Naive thymus-derived CD4-positive, alpha-beta T cell (primary cell): Measurements from ENCODE around the gene SRGAP2C. TPM values are rescaled to one million over a fixed set of nuclear protein-coding genes. Genes with fewer than 3 reads are reported as not detected.
"Not testable (repeated sequence)": the region's sequence is repeated elsewhere in the genome, so short reads cannot be mapped to it uniquely, and the experiment has no call there.

Experiments used
- ATAC-seq: fragments of 150-1000 bp; cut with Tn5 transposase; 2 replicates; pipeline ENCODE4 v1.10.0; 2021; ENCODE audit warnings: mild to moderate bottlenecking, moderate library complexity
- CTCF ChIA-PET: fragments of 350-600 bp; sonication (Branson Sonifier 250); formaldehyde crosslinking; loops from one replicate; lab custom pipeline; 2021; ENCODE audit warnings: antibody characterized with exemption; lab: Charles Lee
- POLR2A ChIA-PET: fragments of 350-600 bp; sonication (Branson Sonifier 250); formaldehyde crosslinking; loops from one replicate; lab custom pipeline; 2021; ENCODE audit warnings: antibody characterized with exemption, inconsistent platforms; lab: Charles Lee
- DNase-seq, 9 donors: peaks; one replicate each; pipeline versions ENCODE4 v3.0.0 to v3.0.0-alpha.2; 2020 to 2022; ENCODE audit warnings: mixed read lengths in 1 of 9
- H3K27ac ChIP-seq: one replicate; pipeline ENCODE4 v1.7.0; 2013; ENCODE audit warnings: mild to moderate bottlenecking, low read depth, low read length, moderate library complexity
- H3K27me3 ChIP-seq, 2 donors: one replicate each; pipeline ENCODE4 v1.7.0; 2013; ENCODE audit warnings: low read length in 2 of 2, mild to moderate bottlenecking in 2 of 2, moderate library complexity in 2 of 2; ENCODE audit not compliant: control insufficient read depth in 2 of 2, insufficient read depth in 2 of 2
- H3K36me3 ChIP-seq, 3 experiments: 1 replicate in 2 of 3; 2 replicates in 1 of 3; pipeline ENCODE4 v1.7.0; 2013; ENCODE audit warnings: low read length in 3 of 3, mild to moderate bottlenecking in 3 of 3, moderate library complexity in 1 of 3; ENCODE audit not compliant: insufficient read depth in 3 of 3, control insufficient read depth in 2 of 3
- H3K4me1 ChIP-seq, 2 donors: one replicate each; pipeline ENCODE4 v1.7.0; 2013; ENCODE audit warnings: low read length in 2 of 2, mild to moderate bottlenecking in 2 of 2, moderate library complexity in 1 of 2; ENCODE audit not compliant: control insufficient read depth in 2 of 2, insufficient read depth in 2 of 2
- H3K4me3 ChIP-seq: 2 replicates; pipeline ENCODE4 v1.7.0; 2013; ENCODE audit warnings: mild to moderate bottlenecking, low read length
- H3K9me3 ChIP-seq, 3 experiments: 1 replicate in 2 of 3; 2 replicates in 1 of 3; pipeline ENCODE4 v1.7.0; 2013; ENCODE audit warnings: low read length in 3 of 3; ENCODE audit not compliant: control insufficient read depth in 2 of 3
- H3K27ac Mint-ChIP-seq, 9 donors: one replicate each; pipeline ENCODE4 v1.8.0; 2020 to 2022; ENCODE audit warnings: mixed read lengths in 9 of 9, mild to moderate bottlenecking in 8 of 9, moderate library complexity in 5 of 9, inconsistent platforms in 2 of 9
- H3K27me3 Mint-ChIP-seq, 5 donors: one replicate each; pipeline ENCODE4 v1.8.0; 2021 to 2022; ENCODE audit warnings: mixed read lengths in 5 of 5, mild to moderate bottlenecking in 1 of 5
- H3K36me3 Mint-ChIP-seq, 5 donors: one replicate each; pipeline ENCODE4 v1.8.0; 2020 to 2022; ENCODE audit warnings: mixed read lengths in 5 of 5, mild to moderate bottlenecking in 3 of 5, inconsistent platforms in 1 of 5
- H3K4me1 Mint-ChIP-seq, 7 donors: one replicate each; pipeline ENCODE4 v1.8.0; 2020 to 2022; ENCODE audit warnings: mixed read lengths in 7 of 7, mild to moderate bottlenecking in 3 of 7, inconsistent platforms in 1 of 7
- H3K4me3 Mint-ChIP-seq, 10 donors: one replicate each; pipeline ENCODE4 v1.8.0; 2020 to 2022; ENCODE audit warnings: mild to moderate bottlenecking in 10 of 10, mixed read lengths in 10 of 10, moderate library complexity in 6 of 10, inconsistent platforms in 2 of 10
- H3K9me3 Mint-ChIP-seq, 11 donors: one replicate each; pipeline ENCODE4 v1.8.0; 2020 to 2022; ENCODE audit warnings: mixed read lengths in 11 of 11, mild to moderate bottlenecking in 4 of 11, inconsistent platforms in 1 of 11, moderate library complexity in 1 of 11
- intact Hi-C, 2 donors: fragments of 100-400 bp; cut with micrococcal nuclease; formaldehyde crosslinking; loops; one replicate each; pipeline ENCODE4 v1.15.1; 2023
- polyA plus RNA-seq, 2 donors: library from polyadenylated mRNA; unstranded; fragments of 300-500 nt; fragmentation: Illumina TruSeq; gene quantifications; one replicate each; pipeline ENCODE4 v1.2.3, GENCODE V29; 2021
- total RNA-seq, 6 experiments: library from RNA in 5 of 6; stranded (reverse) in 5 of 6; gene quantifications; 1 replicate in 5 of 6; 2 replicates in 1 of 6; pipeline ENCODE4 v1.2.3 and lab custom pipeline; 2021 to 2026

Gene SRGAP2C
- total RNA-seq: 10 to 100 TPM in 4 of 5 experiments, 1 to 10 TPM in 1; 6.8 to 43.4 (median 22.9) TPM
- polyA plus RNA-seq: 1 to 10 TPM; 1.2 to 1.8 TPM
- total RNA-seq (lab: John Stamatoyannopoulos, UW): 6.6 reads per million, percentile 28 among the genes with 10 or more reads in this experiment

GRCh38 chr1:121184290-121185127, at the start of gene SRGAP2C, which contains the start of gene FAM72B:
Gene SRGAP2C, plus strand, starts transcription at chr1:121184975. Its CDS starts 2,472 bp downstream, at chr1:121187447.
Gene FAM72B, minus strand, starts transcription at chr1:121184340. Its CDS starts 851 bp downstream, at chr1:121183489.
- H3K9me3 Mint-ChIP-seq, H3K27me3 Mint-ChIP-seq, H3K9me3 ChIP-seq, H3K4me1 Mint-ChIP-seq, H3K27me3 ChIP-seq, CTCF ChIA-PET, POLR2A ChIA-PET, H3K36me3 Mint-ChIP-seq, H3K4me1 ChIP-seq, H3K36me3 ChIP-seq: not testable (repeated sequence)
- intact Hi-C loops: loop anchor here in 1 of 2 donors (10.0 kb wide), 1 partner anchor 330 kb away; no protein-coding TSS in a partner anchor
- peak within 1 kb of the TSS; percentile 21 for H3K27ac ChIP-seq
- H3K4me3 ChIP-seq: peak within 1 kb of the TSS; percentile 27
- peak; percentile 67 to 99 (median 97) for DNase-seq
- peak within 1 kb of the TSS; percentile 84 to 97 (median 92) for H3K4me3 Mint-ChIP-seq
- peak; percentile 88 for ATAC-seq
- peak within 1 kb of the TSS; percentile 55 to 94 (median 86) for H3K27ac Mint-ChIP-seq

GRCh38 chr1:121140393-121140792, 44.4 kb upstream of the SRGAP2C start:
- H3K27me3 ChIP-seq, DNase-seq, H3K27ac Mint-ChIP-seq, H3K27ac ChIP-seq, H3K36me3 ChIP-seq, CTCF ChIA-PET, H3K36me3 Mint-ChIP-seq, H3K27me3 Mint-ChIP-seq, H3K4me3 Mint-ChIP-seq, H3K4me1 Mint-ChIP-seq, H3K9me3 Mint-ChIP-seq, POLR2A ChIA-PET, H3K9me3 ChIP-seq, ATAC-seq, intact Hi-C loops, H3K4me3 ChIP-seq, H3K4me1 ChIP-seq: not testable (repeated sequence)

- not testable (repeated sequence) for H3K27ac Mint-ChIP-seq
- peak; percentile 66 for ATAC-seq
Measured at GRCh38 chr1:121148489-121149190, 36.1 kb upstream of the SRGAP2C start.

GRCh38 chr1:121151294-121151693, 33.5 kb upstream of the SRGAP2C start:
- DNase-seq, H3K4me3 Mint-ChIP-seq, H3K36me3 Mint-ChIP-seq, H3K4me1 ChIP-seq, H3K27me3 ChIP-seq, H3K27ac Mint-ChIP-seq, intact Hi-C loops, H3K27me3 Mint-ChIP-seq, H3K36me3 ChIP-seq, H3K27ac ChIP-seq, H3K9me3 ChIP-seq, H3K4me3 ChIP-seq, POLR2A ChIA-PET, H3K4me1 Mint-ChIP-seq, CTCF ChIA-PET, ATAC-seq, H3K9me3 Mint-ChIP-seq: not testable (repeated sequence)

More at GRCh38 chr1:121148489-121149190, 36.1 kb upstream of the SRGAP2C start:
- H3K36me3 Mint-ChIP-seq, H3K4me3 Mint-ChIP-seq, CTCF ChIA-PET, POLR2A ChIA-PET, H3K36me3 ChIP-seq, H3K4me1 ChIP-seq, H3K9me3 ChIP-seq, H3K9me3 Mint-ChIP-seq, H3K27ac ChIP-seq, H3K4me3 ChIP-seq, H3K27me3 ChIP-seq, intact Hi-C loops, H3K4me1 Mint-ChIP-seq, H3K27me3 Mint-ChIP-seq: not testable (repeated sequence)
- DNase-seq: peak in 2 of 9 donors; percentile 0 to 4

- H3K9me3 Mint-ChIP-seq, H3K36me3 Mint-ChIP-seq, H3K4me1 Mint-ChIP-seq, H3K36me3 ChIP-seq, CTCF ChIA-PET, H3K4me3 ChIP-seq, DNase-seq, ATAC-seq, H3K27me3 Mint-ChIP-seq, H3K4me1 ChIP-seq, H3K27me3 ChIP-seq, H3K27ac Mint-ChIP-seq, H3K9me3 ChIP-seq, intact Hi-C loops, POLR2A ChIA-PET, H3K4me3 Mint-ChIP-seq, H3K27ac ChIP-seq: not testable (repeated sequence)
Measured at GRCh38 chr1:121152788-121153187, 32.0 kb upstream of the SRGAP2C start.

GRCh38 chr1:121154811-121155210, 30.0 kb upstream of the SRGAP2C start:
- H3K4me1 ChIP-seq, H3K9me3 ChIP-seq, H3K27ac Mint-ChIP-seq, intact Hi-C loops, H3K36me3 Mint-ChIP-seq, H3K36me3 ChIP-seq, H3K27ac ChIP-seq, H3K4me1 Mint-ChIP-seq, ATAC-seq, H3K9me3 Mint-ChIP-seq, H3K27me3 ChIP-seq, POLR2A ChIA-PET, H3K4me3 ChIP-seq, H3K4me3 Mint-ChIP-seq, H3K27me3 Mint-ChIP-seq, DNase-seq, CTCF ChIA-PET: not testable (repeated sequence)
